ENCODE data around the gene CYP2B6.

DNA sequence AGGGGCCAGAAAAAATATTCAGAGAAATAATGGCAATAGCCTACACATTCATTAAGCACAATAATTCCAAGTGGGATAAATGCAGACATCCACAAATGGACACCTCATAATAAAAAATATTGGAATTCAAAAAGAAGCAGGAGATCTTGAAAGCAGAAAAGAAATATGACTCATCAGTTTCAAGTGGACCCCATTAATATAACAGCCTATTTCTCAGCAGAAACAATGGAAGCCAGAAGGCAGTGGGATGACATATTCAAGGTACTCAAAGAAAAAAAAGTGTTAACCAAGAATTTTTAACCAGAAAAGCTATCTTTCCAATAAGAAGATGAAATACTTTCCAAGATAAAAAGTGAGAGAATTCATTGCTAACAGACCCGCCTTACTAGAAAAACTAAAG lies 48.7 kb downstream of the CYP2B6 start:
- TF ChIP-seq POLR2AphosphoS5 (IDR thresholded peaks at IDR 0.05; ENCODE audit: low read length), result no peak
- no peak for TF ChIP-seq RAD21 (IDR thresholded peaks at IDR 0.05; ENCODE audit: insufficient read depth, low read depth, low read length)
- no peak for TF ChIP-seq TAF1 (IDR thresholded peaks at IDR 0.05; ENCODE audit: borderline replicate concordance, low read depth, low read length)
- TF ChIP-seq, protein P1, sequence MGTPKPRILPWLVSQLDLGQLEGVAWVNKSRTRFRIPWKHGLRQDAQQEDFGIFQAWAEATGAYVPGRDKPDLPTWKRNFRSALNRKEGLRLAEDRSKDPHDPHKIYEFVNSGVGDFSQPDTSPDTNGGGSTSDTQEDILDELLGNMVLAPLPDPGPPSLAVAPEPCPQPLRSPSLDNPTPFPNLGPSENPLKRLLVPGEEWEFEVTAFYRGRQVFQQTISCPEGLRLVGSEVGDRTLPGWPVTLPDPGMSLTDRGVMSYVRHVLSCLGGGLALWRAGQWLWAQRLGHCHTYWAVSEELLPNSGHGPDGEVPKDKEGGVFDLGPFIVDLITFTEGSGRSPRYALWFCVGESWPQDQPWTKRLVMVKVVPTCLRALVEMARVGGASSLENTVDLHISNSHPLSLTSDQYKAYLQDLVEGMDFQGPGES (IDR thresholded peaks at IDR 0.05), result no peak
- TF ChIP-seq, protein P2, sequence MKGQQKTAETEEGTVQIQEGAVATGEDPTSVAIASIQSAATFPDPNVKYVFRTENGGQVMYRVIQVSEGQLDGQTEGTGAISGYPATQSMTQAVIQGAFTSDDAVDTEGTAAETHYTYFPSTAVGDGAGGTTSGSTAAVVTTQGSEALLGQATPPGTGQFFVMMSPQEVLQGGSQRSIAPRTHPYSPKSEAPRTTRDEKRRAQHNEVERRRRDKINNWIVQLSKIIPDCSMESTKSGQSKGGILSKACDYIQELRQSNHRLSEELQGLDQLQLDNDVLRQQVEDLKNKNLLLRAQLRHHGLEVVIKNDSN (IDR thresholded peaks at IDR 0.05; ENCODE audit: borderline replicate concordance, extremely low read length, insufficient read depth, low read depth, low read length), result no peak
- no peak for TF ChIP-seq SUPT20H (IDR thresholded peaks at IDR 0.05; ENCODE audit: borderline replicate concordance, control insufficient read depth, low read depth, low read length)
- TF ChIP-seq, protein P3, sequence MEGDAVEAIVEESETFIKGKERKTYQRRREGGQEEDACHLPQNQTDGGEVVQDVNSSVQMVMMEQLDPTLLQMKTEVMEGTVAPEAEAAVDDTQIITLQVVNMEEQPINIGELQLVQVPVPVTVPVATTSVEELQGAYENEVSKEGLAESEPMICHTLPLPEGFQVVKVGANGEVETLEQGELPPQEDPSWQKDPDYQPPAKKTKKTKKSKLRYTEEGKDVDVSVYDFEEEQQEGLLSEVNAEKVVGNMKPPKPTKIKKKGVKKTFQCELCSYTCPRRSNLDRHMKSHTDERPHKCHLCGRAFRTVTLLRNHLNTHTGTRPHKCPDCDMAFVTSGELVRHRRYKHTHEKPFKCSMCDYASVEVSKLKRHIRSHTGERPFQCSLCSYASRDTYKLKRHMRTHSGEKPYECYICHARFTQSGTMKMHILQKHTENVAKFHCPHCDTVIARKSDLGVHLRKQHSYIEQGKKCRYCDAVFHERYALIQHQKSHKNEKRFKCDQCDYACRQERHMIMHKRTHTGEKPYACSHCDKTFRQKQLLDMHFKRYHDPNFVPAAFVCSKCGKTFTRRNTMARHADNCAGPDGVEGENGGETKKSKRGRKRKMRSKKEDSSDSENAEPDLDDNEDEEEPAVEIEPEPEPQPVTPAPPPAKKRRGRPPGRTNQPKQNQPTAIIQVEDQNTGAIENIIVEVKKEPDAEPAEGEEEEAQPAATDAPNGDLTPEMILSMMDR (IDR thresholded peaks at IDR 0.05 in 2 of 3, conservative IDR thresholded peaks at IDR 0.05 in 1 of 3; ENCODE audit: control insufficient read depth in 2 of 3, extremely low read depth in 1 of 3, insufficient read depth in 1 of 3, low read depth in 3 of 3, low read length in 3 of 3), result no peak
